ENCODE data around the gene CFAP46. TPM values are rescaled to one million over a fixed set of nuclear protein-coding genes. Genes with fewer than 3 reads are reported as not detected.

The CFAP46 gene
- total RNA-seq, 1 donor, result under 0.01 TPM

- Histone ChIP-seq H2AFZ (ENCODE audit: low read length) (no peak overlapping the region), H3K27ac (ENCODE audit: low read depth, low read length) (no peak overlapping the region), H3K36me3 (ENCODE audit: insufficient read depth, low read length) (no peaks in the 10 kb centered on the region), H3K4me1 (ENCODE audit: insufficient read depth, low read length) (no peaks in the 10 kb centered on the region), H3K9me3 (ENCODE audit: low read depth, low read length) (no peaks in the 10 kb centered on the region), H3K4me3 (ENCODE audit: insufficient read depth, low read length) (no peak overlapping the region), H4K20me1 (ENCODE audit: insufficient read depth, low read length) (no peaks in the 10 kb centered on the region), H3K79me2 (ENCODE audit: insufficient read depth, low read length) (no peaks in the 10 kb centered on the region), H3K4me2 (ENCODE audit: insufficient read depth, low read length) (no peak overlapping the region), H3K27me3 (ENCODE audit: insufficient read depth, low read length) (peaks cover 26% of the 10 kb centered on the region)
- no peak for TF ChIP-seq CTCF (IDR thresholded peaks at IDR 0.05; ENCODE audit: extremely low read depth, low read depth, low read length)
- DNase-seq (ENCODE audit: insufficient read length, low spot score, missing footprints), result peak; percentile 86
Measured at GRCh38 chr10:132836248-132836831, 106.0 kb downstream of the CFAP46 start.

GRCh38 chr10:132835848-132836233, 106.5 kb downstream of the CFAP46 start:
- H3K27me3 ChIP-seq (ENCODE audit: insufficient read depth, low read length), result peaks cover 31% of the 10 kb centered on the region
- no peaks in the 10 kb centered on the region for H3K4me1 ChIP-seq (ENCODE audit: insufficient read depth, low read length)
- no peak overlapping the region for H2AFZ ChIP-seq (ENCODE audit: low read length)
- no peak overlapping the region for H3K27ac ChIP-seq (ENCODE audit: low read depth, low read length)
- DNase-seq (ENCODE audit: insufficient read length, low spot score, missing footprints), result no peak
- H3K4me2 ChIP-seq (ENCODE audit: insufficient read depth, low read length), result no peak overlapping the region
- H3K36me3 ChIP-seq (ENCODE audit: insufficient read depth, low read length), result no peaks in the 10 kb centered on the region
- H3K9me3 ChIP-seq (ENCODE audit: low read depth, low read length), result no peaks in the 10 kb centered on the region
- no peak for TF ChIP-seq CTCF (IDR thresholded peaks at IDR 0.05; ENCODE audit: extremely low read depth, low read depth, low read length)
- no peaks in the 10 kb centered on the region for H3K79me2 ChIP-seq (ENCODE audit: insufficient read depth, low read length)
- H3K4me3 ChIP-seq (ENCODE audit: insufficient read depth, low read length), result no peak overlapping the region
- no peaks in the 10 kb centered on the region for H4K20me1 ChIP-seq (ENCODE audit: insufficient read depth, low read length)

- H4K20me1 ChIP-seq (ENCODE audit: insufficient read depth, low read length), result no peaks in the 10 kb centered on the region
- peaks cover 31% of the 10 kb centered on the region for H3K27me3 ChIP-seq (ENCODE audit: insufficient read depth, low read length)
- H2AFZ ChIP-seq (ENCODE audit: low read length), result no peak overlapping the region
- H3K4me1 ChIP-seq (ENCODE audit: insufficient read depth, low read length), result no peaks in the 10 kb centered on the region
- no peak overlapping the region for H3K4me3 ChIP-seq (ENCODE audit: insufficient read depth, low read length)
- no peaks in the 10 kb centered on the region for H3K79me2 ChIP-seq (ENCODE audit: insufficient read depth, low read length)
- no peak overlapping the region for H3K4me2 ChIP-seq (ENCODE audit: insufficient read depth, low read length)
- no peak overlapping the region for H3K27ac ChIP-seq (ENCODE audit: low read depth, low read length)
- no peaks in the 10 kb centered on the region for H3K36me3 ChIP-seq (ENCODE audit: insufficient read depth, low read length)
- DNase-seq (ENCODE audit: insufficient read length, low spot score, missing footprints), result peak; percentile 73
- H3K9me3 ChIP-seq (ENCODE audit: low read depth, low read length), result no peaks in the 10 kb centered on the region
- no peak for TF ChIP-seq CTCF (IDR thresholded peaks at IDR 0.05; ENCODE audit: extremely low read depth, low read depth, low read length)
Measured at GRCh38 chr10:132834891-132835847, 107.2 kb downstream of the CFAP46 start.

GRCh38 chr10:132834311-132834761, 108.0 kb downstream of the CFAP46 start:
- Histone ChIP-seq H3K79me2 (ENCODE audit: insufficient read depth, low read length) (no peaks in the 10 kb centered on the region), H3K4me2 (ENCODE audit: insufficient read depth, low read length) (no peak overlapping the region), H3K27ac (ENCODE audit: low read depth, low read length) (no peak overlapping the region), H3K9me3 (ENCODE audit: low read depth, low read length) (no peaks in the 10 kb centered on the region), H2AFZ (ENCODE audit: low read length) (no peak overlapping the region), H3K4me3 (ENCODE audit: insufficient read depth, low read length) (no peak overlapping the region), H3K27me3 (ENCODE audit: insufficient read depth, low read length) (peaks cover 29% of the 10 kb centered on the region), H3K4me1 (ENCODE audit: insufficient read depth, low read length) (no peaks in the 10 kb centered on the region), H3K36me3 (ENCODE audit: insufficient read depth, low read length) (no peaks in the 10 kb centered on the region), H4K20me1 (ENCODE audit: insufficient read depth, low read length) (no peaks in the 10 kb centered on the region)
- peak; percentile 63 for DNase-seq (ENCODE audit: insufficient read length, low spot score, missing footprints)
- no peak for TF ChIP-seq CTCF (IDR thresholded peaks at IDR 0.05; ENCODE audit: extremely low read depth, low read depth, low read length)
